Measurements from ENCODE around the gene PDE1C.

GRCh38 chr7:31971049-31971667 is 99.0 kb downstream of the PDE1C start:
- no peak for TF ChIP-seq POLR2A (IDR thresholded peaks at IDR 0.05)
- no peak for TF ChIP-seq CTCF (IDR thresholded peaks at IDR 0.05)
- TF ChIP-seq POLR2AphosphoS5 (IDR thresholded peaks at IDR 0.05) = no peak
- no peak for TF ChIP-seq EP300 (IDR thresholded peaks at IDR 0.05)

All from stomach (tissue), 4 donors.